Spleen (tissue), 11 donors: ENCODE data around the gene DESI1. TPM values are rescaled to one million over a fixed set of nuclear protein-coding genes. Genes with fewer than 3 reads are reported as not detected.

Experiments used
- DNase-seq: peaks from one replicate; pipeline ENCODE4 v3.0.0-alpha.2; 2020
- H3K27ac ChIP-seq, 8 donors: fragments of 200-600 bp; sonication (generic) in 7 of 8; 1 replicate in 4 of 8; 2 replicates in 4 of 8; pipeline versions ENCODE4 v1.5.0 to v1.8.0; 2016 to 2021; ENCODE audit warnings: inconsistent platforms in 4 of 8, mild to moderate bottlenecking in 4 of 8, moderate library complexity in 1 of 8
- H3K27me3 ChIP-seq, 7 donors: fragments of 200-600 bp; sonication (generic) in 6 of 7; replicated peaks in 1 of 7; 1 replicate in 4 of 7; 2 replicates in 3 of 7; pipeline versions ENCODE4 v1.5.0 to v1.8.0; 2016 to 2021; ENCODE audit warnings: inconsistent platforms in 3 of 7, mild to moderate bottlenecking in 1 of 7
- H3K36me3 ChIP-seq, 6 donors: fragments of 200-600 bp; sonication (generic) in 5 of 6; 1 replicate in 4 of 6; 2 replicates in 2 of 6; pipeline versions ENCODE4 v1.5.0 to v1.8.0; 2016 to 2021; ENCODE audit warnings: inconsistent platforms in 2 of 6
- H3K4me1 ChIP-seq, 6 donors: fragments of 200-600 bp; sonication (generic) in 5 of 6; 1 replicate in 3 of 6; 2 replicates in 3 of 6; pipeline versions ENCODE4 v1.5.0 to v1.8.0; 2016 to 2021; ENCODE audit warnings: inconsistent platforms in 3 of 6
- H3K4me3 ChIP-seq, 8 donors: fragments of 200-600 bp; sonication (generic) in 7 of 8; 1 replicate in 4 of 8; 2 replicates in 4 of 8; pipeline versions ENCODE4 v1.5.0 to v1.8.0; 2016 to 2021; ENCODE audit warnings: inconsistent platforms in 4 of 8, mild to moderate bottlenecking in 4 of 8, moderate library complexity in 2 of 8
- H3K9me3 ChIP-seq, 8 donors: fragments of 200-600 bp; sonication (generic) in 7 of 8; 1 replicate in 4 of 8; 2 replicates in 4 of 8; pipeline versions ENCODE4 v1.5.0 to v1.8.0; 2016 to 2021; ENCODE audit warnings: inconsistent platforms in 4 of 8
- POLR2A ChIP-seq, 3 donors: fragments of 450-650 bp; IDR thresholded peaks; one replicate each; pipeline ENCODE4 v1.5.1; 2017; ENCODE audit warnings: antibody characterized with exemption in 3 of 3, mild to moderate bottlenecking in 1 of 3
- POLR2AphosphoS5 ChIP-seq, 3 donors: sonication (generic); formaldehyde crosslinking; IDR thresholded peaks; one replicate each; pipeline ENCODE4 v1.5.1; 2017; ENCODE audit warnings: antibody characterized with exemption in 3 of 3
- WGBS, 5 donors: extraction: QIAGEN DNeasy Blood & Tissue Kit in 3 of 5; methylation state at CpG; one replicate each; pipeline versions ENCODE4 v1.1.5 to v1.1.7; 2013 to 2018; 5-methylcytosine and 5-hydroxymethylcytosine counted together
- intact Hi-C: fragments of 100-400 bp; cut with DNase I; formaldehyde crosslinking; loops from one replicate; pipeline ENCODE4 v1.15.0; 2023; ENCODE audit warnings: low total_unique reads
- polyA plus RNA-seq, 3 donors: library from polyadenylated mRNA; stranded (reverse); fragments of 200-250 nt; gene quantifications; one replicate each; pipeline ENCODE4 v1.2.1, GENCODE V29; 2013
- total RNA-seq, 7 donors: library from RNA; depleted of rRNA in 3 of 7; stranded (reverse); fragments of >200 nt in 3 of 7; fragmentation: NEBNext Ultra II Directional in 4 of 7; extraction: Animal tissue kit (Norgen Biotek cat#: 25700) in 4 of 7; gene quantifications; one replicate each; pipeline versions ENCODE4 v1.1.0 to v1.2.1, GENCODE V29; 2016 to 2021
- TF ChIP-seq, protein P1 (sequence below), 11 experiments: fragments of 200-600 bp in 7 of 11; fragments of 450-650 bp in 4 of 11; sonication (generic) in 4 of 11; IDR thresholded peaks in 8 of 11; conservative IDR thresholded peaks in 3 of 11; 1 replicate in 7 of 11; 2 replicates in 4 of 11; pipeline versions ENCODE4 v1.4.0 to v1.8.0; 2016 to 2021; ENCODE audit warnings: antibody characterized with exemption in 11 of 11, inconsistent platforms in 4 of 11, mild to moderate bottlenecking in 1 of 11
- donor health status: healthy with polysubstance abuse.
- donor health status: DM: no; HTN: no; CAD: no; lungs with moderate emphysema.
- donor health status: DM: no; HTN: no; CAD: no.
- donor health status: Bipolar disorder and iron deficiency.
- donor health status: healthy.
- donor health status: DM: no; HTN: no; CAD: no.
- donor health status: DM: yes; HTN: yes; CAD: no.

DESI1 gene
- total and polyA plus RNA-seq, 10 donors = 8.1 to 29.8 (median 20.3) TPM

- Histone ChIP-seq H3K27ac (no peak overlapping the region), H3K27me3 (no peaks in the 10 kb centered on the region), H3K4me3 (no peak overlapping the region), H3K9me3 (no peaks in the 10 kb centered on the region), H3K4me1 (no peaks in the 10 kb centered on the region), H3K36me3 (peaks cover 14 to 100% (median 100%) of the 10 kb centered on the region in 6 donors)
- TF ChIP-seq POLR2AphosphoS5 (IDR thresholded peaks at IDR 0.05) (no peak), POLR2A (IDR thresholded peaks at IDR 0.05) (no peak)
- TF ChIP-seq, protein P1, sequence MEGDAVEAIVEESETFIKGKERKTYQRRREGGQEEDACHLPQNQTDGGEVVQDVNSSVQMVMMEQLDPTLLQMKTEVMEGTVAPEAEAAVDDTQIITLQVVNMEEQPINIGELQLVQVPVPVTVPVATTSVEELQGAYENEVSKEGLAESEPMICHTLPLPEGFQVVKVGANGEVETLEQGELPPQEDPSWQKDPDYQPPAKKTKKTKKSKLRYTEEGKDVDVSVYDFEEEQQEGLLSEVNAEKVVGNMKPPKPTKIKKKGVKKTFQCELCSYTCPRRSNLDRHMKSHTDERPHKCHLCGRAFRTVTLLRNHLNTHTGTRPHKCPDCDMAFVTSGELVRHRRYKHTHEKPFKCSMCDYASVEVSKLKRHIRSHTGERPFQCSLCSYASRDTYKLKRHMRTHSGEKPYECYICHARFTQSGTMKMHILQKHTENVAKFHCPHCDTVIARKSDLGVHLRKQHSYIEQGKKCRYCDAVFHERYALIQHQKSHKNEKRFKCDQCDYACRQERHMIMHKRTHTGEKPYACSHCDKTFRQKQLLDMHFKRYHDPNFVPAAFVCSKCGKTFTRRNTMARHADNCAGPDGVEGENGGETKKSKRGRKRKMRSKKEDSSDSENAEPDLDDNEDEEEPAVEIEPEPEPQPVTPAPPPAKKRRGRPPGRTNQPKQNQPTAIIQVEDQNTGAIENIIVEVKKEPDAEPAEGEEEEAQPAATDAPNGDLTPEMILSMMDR (IDR thresholded peaks at IDR 0.05 in 8 of 11, conservative IDR thresholded peaks at IDR 0.05 in 3 of 11) = no peak
- 79 to 100% (median 91%) methylated on average over 1 of the region's 1 CpG for WGBS, 5 donors
- intact Hi-C loops = no loop called here
- DNase-seq = no peak
Observed at GRCh38 chr22:41659941-41660340, 39.1 kb upstream of the DESI1 start.

DNA sequence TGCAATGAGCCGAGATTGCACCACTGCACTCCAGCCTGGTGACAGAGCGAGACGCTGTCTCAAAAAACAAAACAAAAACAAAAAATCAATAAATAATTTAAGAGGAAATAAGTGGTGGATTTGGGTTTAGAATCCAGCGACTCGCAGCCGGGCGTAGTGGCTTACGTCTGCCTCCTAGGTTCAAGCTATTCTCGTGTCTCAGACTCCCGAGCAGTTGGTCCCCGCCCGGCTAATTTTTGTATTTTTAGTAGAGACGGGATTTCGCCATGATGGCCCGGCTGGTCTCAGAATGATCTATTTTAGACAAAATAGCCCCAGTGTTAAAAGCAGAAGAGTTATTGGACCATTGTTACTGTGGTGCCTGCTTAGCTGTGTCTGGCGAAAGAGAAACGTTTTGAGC is 38.0 kb upstream of the DESI1 start:
- no peaks in the 10 kb centered on the region for H3K9me3 ChIP-seq
- 94 to 96% (median 95%) methylated on average over 17 of the region's 17 CpGs for WGBS, 5 donors
- no peak overlapping the region for H3K27ac ChIP-seq
- no peaks in the 10 kb centered on the region for H3K4me1 ChIP-seq
- no peak overlapping the region for H3K4me3 ChIP-seq
- H3K27me3 ChIP-seq = no peaks in the 10 kb centered on the region
- H3K36me3 ChIP-seq = peaks cover 16 to 100% (median 100%) of the 10 kb centered on the region in 6 donors
- intact Hi-C loops = no loop called here
- no peak for DNase-seq
- TF ChIP-seq POLR2A (IDR thresholded peaks at IDR 0.05) (no peak), POLR2AphosphoS5 (IDR thresholded peaks at IDR 0.05) (no peak)
- TF ChIP-seq, protein P1 (IDR thresholded peaks at IDR 0.05 in 8 of 11, conservative IDR thresholded peaks at IDR 0.05 in 3 of 11) = no peak

DNA sequence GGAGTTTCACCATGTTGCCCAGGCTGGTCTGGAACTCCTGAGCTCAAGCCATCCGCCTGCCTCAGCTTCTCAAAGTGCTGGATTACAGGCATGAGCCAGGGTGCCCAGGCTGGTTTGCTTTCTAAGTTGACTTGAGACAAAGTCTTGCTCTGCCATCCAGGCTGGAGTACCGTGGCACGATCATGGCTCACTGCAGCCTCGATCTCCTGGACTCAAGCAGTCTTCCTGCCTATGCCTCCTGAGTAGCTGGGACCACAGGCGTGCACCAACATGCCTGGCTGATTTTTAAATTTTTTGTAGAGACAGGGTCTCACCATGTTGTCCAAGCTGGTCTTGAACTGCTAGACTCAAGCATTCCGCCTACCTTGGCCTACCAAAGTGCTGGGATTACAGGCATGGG is 36.9 kb upstream of the DESI1 start:
- Histone ChIP-seq H3K4me3 (no peak overlapping the region), H3K27ac (no peak overlapping the region), H3K9me3 (no peaks in the 10 kb centered on the region), H3K36me3 (peaks cover 20 to 100% (median 100%) of the 10 kb centered on the region in 6 donors), H3K27me3 (no peaks in the 10 kb centered on the region), H3K4me1 (peaks cover 0 to 4% (median 0%) of the 10 kb centered on the region in 6 donors)
- intact Hi-C loops = no loop called here
- 97 to 100% (median 98%) methylated on average over 3 to 6 of the region's 6 CpGs for WGBS, 5 donors
- no peak for DNase-seq
- TF ChIP-seq, protein P1 (IDR thresholded peaks at IDR 0.05 in 8 of 11, conservative IDR thresholded peaks at IDR 0.05 in 3 of 11) = no peak
- peak in 2 of 3 donors; percentile 10 to 18 for TF ChIP-seq POLR2AphosphoS5 (IDR thresholded peaks at IDR 0.05)

DNA sequence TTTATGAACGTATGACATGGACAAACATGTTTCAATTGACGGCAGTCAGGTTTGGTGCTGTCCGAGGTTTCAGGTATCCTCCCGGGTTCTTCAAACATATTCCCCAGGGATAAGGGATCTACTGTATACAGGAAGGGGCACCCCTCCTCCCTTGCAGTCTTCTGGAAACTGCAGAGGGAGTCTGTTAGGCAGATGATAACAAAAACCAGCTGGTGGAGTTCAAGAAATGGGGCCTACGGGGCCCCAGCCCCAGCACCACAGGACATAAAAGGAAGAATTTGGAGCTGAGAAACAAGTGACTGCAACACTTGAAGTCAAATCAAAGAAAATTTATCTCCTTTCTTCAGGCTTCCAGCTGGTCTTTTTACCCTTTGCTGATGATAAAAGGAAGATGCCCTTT is 35.7 kb upstream of the DESI1 start:
- H3K4me1 ChIP-seq = peaks cover 0 to 4% (median 0%) of the 10 kb centered on the region in 6 donors
- H3K36me3 ChIP-seq = peaks cover 20 to 100% (median 100%) of the 10 kb centered on the region in 6 donors
- no peak overlapping the region for H3K4me3 ChIP-seq
- H3K27ac ChIP-seq = no peak overlapping the region
- no peaks in the 10 kb centered on the region for H3K27me3 ChIP-seq
- no peak for TF ChIP-seq POLR2AphosphoS5 (IDR thresholded peaks at IDR 0.05)
- no peak for TF ChIP-seq POLR2A (IDR thresholded peaks at IDR 0.05)
- TF ChIP-seq, protein P1 (IDR thresholded peaks at IDR 0.05 in 8 of 11, conservative IDR thresholded peaks at IDR 0.05 in 3 of 11) = no peak
- intact Hi-C loops = no loop called here
- no peak for DNase-seq
- 81 to 95% (median 87%) methylated on average over 5 of the region's 5 CpGs for WGBS, 5 donors
- H3K9me3 ChIP-seq = no peaks in the 10 kb centered on the region
